Loucy (cell line): Measurements from ENCODE around the gene ARHGEF10L.

Source experiments
- CTCF ChIP-seq: fragments of 200-600 bp; sonication (generic); conservative IDR thresholded peaks from 2 replicates; pipeline ENCODE4 v1.5.1; 2014; ENCODE audit warnings: mild to moderate bottlenecking, antibody characterized with exemption, low read length
- EZH2phosphoT487 ChIP-seq: fragments of 200-600 bp; IDR thresholded peaks from 2 replicates; pipeline ENCODE4 v1.6.1; 2018; ENCODE audit warnings: antibody characterized with exemption, mild to moderate bottlenecking, moderate library complexity, borderline replicate concordance

- no peak for TF ChIP-seq CTCF
- TF ChIP-seq EZH2phosphoT487 = no peak
Observed at GRCh38 chr1:17745479-17745955, 206.0 kb downstream of the ARHGEF10L start.
